ENCODE measurements around the gene FBN1.

FBN1 gene

GRCh38 chr15:48520376-48521155 is 124.9 kb downstream of the FBN1 start:
- no peak overlapping the region for H3K27ac ChIP-seq (replicated peaks; ENCODE audit: low read length)
- H3K36me3 ChIP-seq (replicated peaks in 1 of 2; ENCODE audit: control insufficient read depth in 2 of 2, insufficient read depth in 2 of 2, low read length in 2 of 2) = peaks cover 0 to 5% of the 10 kb centered on the region in 2 donors
- H3K79me1 ChIP-seq (ENCODE audit: low read depth, low read length) = no peaks in the 10 kb centered on the region
- no peak overlapping the region for H3K4me3 ChIP-seq (ENCODE audit: low read length in 2 of 2)
- H3K4ac ChIP-seq (ENCODE audit: low read length) = no peak overlapping the region
- no peak overlapping the region for H2BK120ac ChIP-seq (ENCODE audit: low read depth, low read length)
- no peak for DNase-seq (ENCODE audit: low spot score)
- no peaks in the 10 kb centered on the region for H3K27me3 ChIP-seq (ENCODE audit: control insufficient read depth in 3 of 3, insufficient read depth in 3 of 3, low read depth in 1 of 3, low read length in 3 of 3)
- H3K23ac ChIP-seq (ENCODE audit: low read depth, low read length, poor library complexity) = no peak overlapping the region
- WGBS, 2 donors (ENCODE audit: extremely low coverage in 2 of 2, insufficient read length in 2 of 2, insufficient replicate concordance in 1 of 2) = no CpG with 5 or more reads among the region's 15 CpGs
- no peak overlapping the region for H4K8ac ChIP-seq (ENCODE audit: low read depth, low read length)
- no peak overlapping the region for H3K4me2 ChIP-seq (ENCODE audit: insufficient read depth, low read length, poor library complexity, severe bottlenecking)
- no peak overlapping the region for H2AK5ac ChIP-seq (ENCODE audit: low read depth, low read length)
- H2BK5ac ChIP-seq (ENCODE audit: low read length) = peak overlapping the region; percentile 40
- H3K4me1 ChIP-seq (ENCODE audit: control insufficient read depth in 2 of 2, insufficient read depth in 1 of 2, low read depth in 1 of 2, low read length in 2 of 2) = no peaks in the 10 kb centered on the region
- H2AFZ ChIP-seq (ENCODE audit: low read length) = no peak overlapping the region
- H3K9me3 ChIP-seq (replicated peaks in 1 of 2; ENCODE audit: control insufficient read depth in 2 of 2, insufficient read depth in 1 of 2, low read depth in 1 of 2, low read length in 2 of 2) = peaks cover 0 to 11% of the 10 kb centered on the region in 2 donors
- no peak overlapping the region for H3K14ac ChIP-seq (ENCODE audit: low read length)
- H2BK15ac ChIP-seq (ENCODE audit: low read length) = no peak overlapping the region
- no peak overlapping the region for H3K18ac ChIP-seq (ENCODE audit: low read length)
- no peak overlapping the region for H3K9ac ChIP-seq (ENCODE audit: low read depth, low read length, poor library complexity)
- H4K91ac ChIP-seq (ENCODE audit: low read depth, low read length, poor library complexity) = no peak overlapping the region
- H2BK12ac ChIP-seq (ENCODE audit: low read length) = no peak overlapping the region

GRCh38 chr15:48516121-48516520 is 129.4 kb downstream of the FBN1 start:
- no peak overlapping the region for H3K4me3 ChIP-seq (ENCODE audit: low read length in 2 of 2)
- no peaks in the 10 kb centered on the region for H3K79me1 ChIP-seq (ENCODE audit: low read depth, low read length)
- no peaks in the 10 kb centered on the region for H3K9me3 ChIP-seq (replicated peaks in 1 of 2; ENCODE audit: control insufficient read depth in 2 of 2, insufficient read depth in 1 of 2, low read depth in 1 of 2, low read length in 2 of 2)
- H3K4me2 ChIP-seq (ENCODE audit: insufficient read depth, low read length, poor library complexity, severe bottlenecking) = no peak overlapping the region
- H3K27ac ChIP-seq (replicated peaks; ENCODE audit: low read length) = no peak overlapping the region
- no peak overlapping the region for H2BK15ac ChIP-seq (ENCODE audit: low read length)
- no peak overlapping the region for H4K91ac ChIP-seq (ENCODE audit: low read depth, low read length, poor library complexity)
- H3K23ac ChIP-seq (ENCODE audit: low read depth, low read length, poor library complexity) = no peak overlapping the region
- H2BK120ac ChIP-seq (ENCODE audit: low read depth, low read length) = no peak overlapping the region
- no peak overlapping the region for H4K8ac ChIP-seq (ENCODE audit: low read depth, low read length)
- H2BK5ac ChIP-seq (ENCODE audit: low read length) = no peak overlapping the region
- H2BK12ac ChIP-seq (ENCODE audit: low read length) = no peak overlapping the region
- H3K36me3 ChIP-seq (replicated peaks in 1 of 2; ENCODE audit: control insufficient read depth in 2 of 2, insufficient read depth in 2 of 2, low read length in 2 of 2) = peaks cover 0 to 10% of the 10 kb centered on the region in 2 donors
- no peaks in the 10 kb centered on the region for H3K4me1 ChIP-seq (ENCODE audit: control insufficient read depth in 2 of 2, insufficient read depth in 1 of 2, low read depth in 1 of 2, low read length in 2 of 2)
- H3K4ac ChIP-seq (ENCODE audit: low read length) = no peak overlapping the region
- no CpG with 5 or more reads among the region's 3 CpGs for WGBS, 2 donors (ENCODE audit: extremely low coverage in 2 of 2, insufficient read length in 2 of 2, insufficient replicate concordance in 1 of 2)
- H2AFZ ChIP-seq (ENCODE audit: low read length) = no peak overlapping the region
- H3K9ac ChIP-seq (ENCODE audit: low read depth, low read length, poor library complexity) = no peak overlapping the region
- no peak overlapping the region for H3K14ac ChIP-seq (ENCODE audit: low read length)
- no peak overlapping the region for H3K18ac ChIP-seq (ENCODE audit: low read length)
- no peak for DNase-seq (ENCODE audit: low spot score)
- no peak overlapping the region for H2AK5ac ChIP-seq (ENCODE audit: low read depth, low read length)
- H3K27me3 ChIP-seq (ENCODE audit: control insufficient read depth in 3 of 3, insufficient read depth in 3 of 3, low read depth in 1 of 3, low read length in 3 of 3) = no peaks in the 10 kb centered on the region

GRCh38 chr15:48515500-48515899 is 130.0 kb downstream of the FBN1 start:
- no peak overlapping the region for H3K18ac ChIP-seq (ENCODE audit: low read length)
- H3K36me3 ChIP-seq (replicated peaks in 1 of 2; ENCODE audit: control insufficient read depth in 2 of 2, insufficient read depth in 2 of 2, low read length in 2 of 2) = peaks cover 0 to 10% of the 10 kb centered on the region in 2 donors
- H2BK5ac ChIP-seq (ENCODE audit: low read length) = no peak overlapping the region
- H3K4ac ChIP-seq (ENCODE audit: low read length) = no peak overlapping the region
- WGBS, 2 donors (ENCODE audit: extremely low coverage in 2 of 2, insufficient read length in 2 of 2, insufficient replicate concordance in 1 of 2) = no CpG with 5 or more reads among the region's 2 CpGs
- no peak overlapping the region for H3K9ac ChIP-seq (ENCODE audit: low read depth, low read length, poor library complexity)
- H3K9me3 ChIP-seq (replicated peaks in 1 of 2; ENCODE audit: control insufficient read depth in 2 of 2, insufficient read depth in 1 of 2, low read depth in 1 of 2, low read length in 2 of 2) = no peaks in the 10 kb centered on the region
- no peak overlapping the region for H3K14ac ChIP-seq (ENCODE audit: low read length)
- no peak for DNase-seq (ENCODE audit: low spot score)
- H4K8ac ChIP-seq (ENCODE audit: low read depth, low read length) = no peak overlapping the region
- no peak overlapping the region for H3K4me2 ChIP-seq (ENCODE audit: insufficient read depth, low read length, poor library complexity, severe bottlenecking)
- H2AK5ac ChIP-seq (ENCODE audit: low read depth, low read length) = no peak overlapping the region
- H3K4me1 ChIP-seq (ENCODE audit: control insufficient read depth in 2 of 2, insufficient read depth in 1 of 2, low read depth in 1 of 2, low read length in 2 of 2) = no peaks in the 10 kb centered on the region
- H3K27ac ChIP-seq (replicated peaks; ENCODE audit: low read length) = no peak overlapping the region
- H3K79me1 ChIP-seq (ENCODE audit: low read depth, low read length) = no peaks in the 10 kb centered on the region
- no peak overlapping the region for H4K91ac ChIP-seq (ENCODE audit: low read depth, low read length, poor library complexity)
- H2AFZ ChIP-seq (ENCODE audit: low read length) = no peak overlapping the region
- H3K27me3 ChIP-seq (ENCODE audit: control insufficient read depth in 3 of 3, insufficient read depth in 3 of 3, low read depth in 1 of 3, low read length in 3 of 3) = no peaks in the 10 kb centered on the region
- no peak overlapping the region for H3K4me3 ChIP-seq (ENCODE audit: low read length in 2 of 2)
- H3K23ac ChIP-seq (ENCODE audit: low read depth, low read length, poor library complexity) = no peak overlapping the region
- H2BK120ac ChIP-seq (ENCODE audit: low read depth, low read length) = no peak overlapping the region
- no peak overlapping the region for H2BK12ac ChIP-seq (ENCODE audit: low read length)
- no peak overlapping the region for H2BK15ac ChIP-seq (ENCODE audit: low read length)

GRCh38 chr15:48514103-48514816 is 131.2 kb downstream of the FBN1 start:
- H2BK5ac ChIP-seq (ENCODE audit: low read length) = no peak overlapping the region
- no peak overlapping the region for H2BK120ac ChIP-seq (ENCODE audit: low read depth, low read length)
- H3K4ac ChIP-seq (ENCODE audit: low read length) = no peak overlapping the region
- no peaks in the 10 kb centered on the region for H3K9me3 ChIP-seq (replicated peaks in 1 of 2; ENCODE audit: control insufficient read depth in 2 of 2, insufficient read depth in 1 of 2, low read depth in 1 of 2, low read length in 2 of 2)
- H3K4me3 ChIP-seq (ENCODE audit: low read length in 2 of 2) = no peak overlapping the region
- no peak overlapping the region for H3K4me2 ChIP-seq (ENCODE audit: insufficient read depth, low read length, poor library complexity, severe bottlenecking)
- no peak for DNase-seq (ENCODE audit: low spot score)
- peaks cover 2 to 10% of the 10 kb centered on the region in 2 donors for H3K36me3 ChIP-seq (replicated peaks in 1 of 2; ENCODE audit: control insufficient read depth in 2 of 2, insufficient read depth in 2 of 2, low read length in 2 of 2)
- no peak overlapping the region for H2AK5ac ChIP-seq (ENCODE audit: low read depth, low read length)
- no peak overlapping the region for H4K91ac ChIP-seq (ENCODE audit: low read depth, low read length, poor library complexity)
- no peak overlapping the region for H3K18ac ChIP-seq (ENCODE audit: low read length)
- H2AFZ ChIP-seq (ENCODE audit: low read length) = no peak overlapping the region
- H3K14ac ChIP-seq (ENCODE audit: low read length) = no peak overlapping the region
- no peaks in the 10 kb centered on the region for H3K79me1 ChIP-seq (ENCODE audit: low read depth, low read length)
- no peak overlapping the region for H3K23ac ChIP-seq (ENCODE audit: low read depth, low read length, poor library complexity)
- H2BK15ac ChIP-seq (ENCODE audit: low read length) = no peak overlapping the region
- H3K27ac ChIP-seq (replicated peaks; ENCODE audit: low read length) = no peak overlapping the region
- no peak overlapping the region for H4K8ac ChIP-seq (ENCODE audit: low read depth, low read length)
- H2BK12ac ChIP-seq (ENCODE audit: low read length) = no peak overlapping the region
- H3K4me1 ChIP-seq (ENCODE audit: control insufficient read depth in 2 of 2, insufficient read depth in 1 of 2, low read depth in 1 of 2, low read length in 2 of 2) = no peaks in the 10 kb centered on the region
- no peak overlapping the region for H3K9ac ChIP-seq (ENCODE audit: low read depth, low read length, poor library complexity)
- WGBS, 2 donors (ENCODE audit: extremely low coverage in 2 of 2, insufficient read length in 2 of 2, insufficient replicate concordance in 1 of 2) = no CpG with 5 or more reads among the region's 2 CpGs
- no peaks in the 10 kb centered on the region for H3K27me3 ChIP-seq (ENCODE audit: control insufficient read depth in 3 of 3, insufficient read depth in 3 of 3, low read depth in 1 of 3, low read length in 3 of 3)
